Activated naive CD8-positive, alpha-beta T cell treated with anti-CD3 and anti-CD28 coated beads, Interleukin-2, amount 50 U/mL, for 24 hours (primary cell): ENCODE data around the gene DNAJC7.
A peak's percentile ranks its signal among the peaks of the same experiment; 100 is the strongest.

Source experiments
- ATAC-seq: fragments of 150-1000 bp; cut with Tn5 transposase; one replicate; pipeline ENCODE4 v1.10.0; 2021
- DNase-seq: peaks from one replicate; pipeline ENCODE4 v3.0.0; 2021
- H3K27ac Mint-ChIP-seq: one replicate; pipeline ENCODE4 v1.8.0; 2021; ENCODE audit warnings: mild to moderate bottlenecking, mixed read lengths
- H3K27me3 Mint-ChIP-seq: one replicate; pipeline ENCODE4 v1.8.0; 2021; ENCODE audit warnings: mixed read lengths
- H3K36me3 Mint-ChIP-seq: one replicate; pipeline ENCODE4 v1.8.0; 2021; ENCODE audit warnings: low read depth, mixed read lengths
- H3K4me1 Mint-ChIP-seq: one replicate; pipeline ENCODE4 v1.8.0; 2021; ENCODE audit warnings: mixed read lengths
- H3K4me3 Mint-ChIP-seq: one replicate; pipeline ENCODE4 v1.8.0; 2021; ENCODE audit warnings: mild to moderate bottlenecking, moderate library complexity, mixed read lengths
- H3K9me3 Mint-ChIP-seq: one replicate; pipeline ENCODE4 v1.8.0; 2021; ENCODE audit warnings: mixed read lengths

DNAJC7 gene

DNA sequence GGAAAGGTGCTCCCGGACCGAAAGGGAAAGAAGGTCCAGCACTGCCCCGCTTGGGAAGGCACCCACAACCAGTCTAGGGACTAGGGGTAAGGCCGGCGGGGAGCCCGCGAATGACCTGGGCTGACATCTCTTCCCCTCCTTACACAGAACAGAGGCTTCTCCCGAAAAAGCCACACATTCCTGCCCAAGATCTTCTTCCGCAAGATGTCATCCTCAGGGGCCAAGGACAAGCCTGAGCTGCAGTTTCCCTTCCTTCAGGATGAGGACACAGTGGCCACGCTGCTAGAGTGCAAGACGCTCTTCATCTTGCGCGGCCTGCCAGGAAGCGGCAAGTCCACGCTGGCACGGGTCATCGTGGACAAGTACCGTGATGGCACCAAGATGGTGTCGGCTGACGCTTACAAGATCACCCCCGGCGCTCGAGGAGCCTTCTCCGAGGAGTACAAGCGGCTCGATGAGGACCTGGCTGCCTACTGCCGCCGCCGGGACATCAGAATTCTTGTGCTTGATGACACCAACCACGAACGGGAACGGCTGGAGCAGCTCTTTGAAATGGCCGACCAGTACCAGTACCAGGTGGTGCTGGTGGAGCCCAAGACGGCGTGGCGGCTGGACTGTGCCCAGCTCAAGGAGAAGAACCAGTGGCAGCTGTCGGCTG, 49.2 kb downstream of the DNAJC7 start:
- Mint-ChIP-seq H3K27me3 (no peaks in the 10 kb centered on the region), H3K27ac (peak overlapping the region; percentile 83), H3K4me1 (peaks cover 34% of the 10 kb centered on the region), H3K4me3 (peak overlapping the region; percentile 82), H3K9me3 (no peaks in the 10 kb centered on the region), H3K36me3 (peaks cover 24% of the 10 kb centered on the region)
- no peak for ATAC-seq
- DNase-seq: no peak

DNA sequence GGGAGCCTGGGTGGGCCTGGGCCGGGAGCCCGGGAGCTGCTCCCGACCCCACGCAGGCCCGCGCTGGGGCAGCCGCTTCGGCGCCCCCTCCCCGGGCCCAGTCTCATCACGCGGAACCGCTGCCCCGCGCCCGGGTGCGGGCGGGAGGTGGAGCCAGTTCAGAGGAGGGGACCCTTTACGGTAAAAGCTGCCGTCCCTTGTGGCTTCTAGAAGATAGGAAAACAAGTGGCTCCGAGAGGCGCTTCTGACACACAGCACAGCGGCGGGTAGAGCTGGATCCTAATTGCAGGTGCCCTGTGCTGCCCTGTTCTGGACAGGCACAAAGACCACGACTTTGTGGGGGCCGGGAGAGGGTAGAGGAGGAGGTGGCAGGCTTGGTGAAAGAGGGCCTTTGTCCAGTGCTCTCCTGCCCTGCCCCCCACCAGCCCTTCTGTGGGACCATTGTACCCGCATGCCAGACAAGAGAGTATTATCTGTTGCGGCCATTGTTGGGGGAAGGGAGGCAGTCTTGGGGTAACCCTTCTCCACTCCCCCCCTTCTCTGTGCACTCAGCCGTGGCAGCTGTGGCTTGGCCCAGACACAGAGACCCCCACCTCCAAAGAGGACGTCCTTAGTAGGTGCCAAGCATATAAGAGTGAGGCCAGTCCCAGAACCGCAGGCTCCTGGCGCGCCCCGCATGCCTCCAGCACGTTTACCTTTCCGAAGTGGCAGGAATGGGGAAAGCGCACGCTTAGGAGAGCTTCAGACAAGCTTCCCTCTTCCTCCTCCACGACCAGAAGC, 49.9 kb downstream of the DNAJC7 start:
- H3K4me1 Mint-ChIP-seq: peaks cover 32% of the 10 kb centered on the region
- peak overlapping the region; percentile 82 for H3K4me3 Mint-ChIP-seq
- DNase-seq: peak; percentile 35
- no peaks in the 10 kb centered on the region for H3K27me3 Mint-ChIP-seq
- peak; percentile 0 for ATAC-seq
- no peaks in the 10 kb centered on the region for H3K9me3 Mint-ChIP-seq
- peaks cover 19% of the 10 kb centered on the region for H3K36me3 Mint-ChIP-seq
- peak overlapping the region; percentile 83 for H3K27ac Mint-ChIP-seq

DNA sequence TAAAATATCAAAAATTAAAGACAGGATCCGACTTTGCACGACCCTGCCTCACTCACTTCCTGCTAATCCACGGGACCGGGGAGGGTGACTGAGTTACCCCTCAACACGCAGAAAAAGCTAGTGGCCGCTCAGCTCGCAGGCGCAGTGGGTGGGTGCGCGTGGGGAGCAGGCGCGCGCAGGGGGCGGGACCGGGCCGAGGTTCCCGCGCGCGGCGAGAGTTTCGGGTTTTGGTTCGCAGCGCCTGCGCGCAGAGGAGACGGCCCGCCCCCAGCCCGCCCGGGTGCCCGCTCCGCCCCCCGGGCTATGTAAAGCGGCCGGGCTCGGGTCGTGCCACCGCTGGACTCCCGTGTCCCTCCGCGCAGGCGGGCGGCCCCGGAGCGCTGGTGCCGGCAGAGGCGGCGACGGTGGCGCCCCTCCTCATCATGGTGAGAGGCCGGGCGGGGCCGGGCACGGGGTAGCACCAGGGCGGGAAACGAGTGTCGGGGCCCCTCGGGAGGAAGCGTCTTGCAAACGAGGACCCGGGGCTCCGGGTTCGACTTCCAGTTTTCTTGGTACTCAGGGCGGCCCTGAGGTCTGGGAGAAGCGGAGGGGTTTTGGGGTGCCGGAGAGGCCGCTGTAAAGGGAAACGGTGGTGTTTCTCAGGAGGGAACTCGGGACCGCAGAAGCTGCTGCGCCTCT, 50.6 kb downstream of the DNAJC7 start, which contains the start of gene CNP:
CNP (plus strand) TSS at position 333 of the 678 bp plus-strand sequence; CDS start at position 423, 90 bp downstream.
- peak; percentile 77 for ATAC-seq

DNA sequence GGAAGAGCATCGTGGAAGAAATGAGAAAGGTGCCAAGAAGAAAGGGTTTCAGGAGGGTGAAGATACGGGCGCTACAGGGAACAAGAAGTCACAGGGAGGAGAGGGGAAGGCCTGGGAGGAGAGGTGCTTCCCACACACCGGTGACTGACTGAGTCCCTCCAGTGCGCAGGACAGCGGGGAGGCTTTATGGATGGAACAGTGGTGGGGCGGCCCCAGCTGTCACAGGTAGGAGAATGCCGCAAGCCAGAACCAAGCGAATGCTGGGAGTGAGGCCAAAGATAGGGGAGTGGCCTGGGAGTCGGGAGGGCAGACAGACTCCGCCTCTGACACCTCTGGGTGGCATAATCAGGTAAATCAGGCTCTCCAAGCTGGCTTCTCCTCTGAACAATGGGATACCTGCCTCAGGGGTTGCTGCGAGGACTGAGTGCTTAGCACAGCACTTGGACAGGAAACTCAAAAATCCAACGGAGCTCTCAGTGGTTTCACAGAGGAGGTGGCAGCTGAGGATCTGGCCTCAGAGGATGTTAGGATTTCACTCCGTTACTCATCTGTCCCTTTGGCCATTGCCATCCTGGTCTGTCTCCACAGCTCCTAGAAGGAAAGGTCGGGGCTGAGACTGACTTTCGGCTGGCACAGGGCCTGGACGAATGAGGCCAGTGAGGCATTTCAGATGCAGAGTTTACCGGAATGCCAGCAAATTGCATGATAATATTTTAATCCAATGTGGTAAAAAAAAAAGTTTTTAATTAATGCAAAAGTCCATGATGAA, 51.4 kb downstream of the DNAJC7 start:
- peak; percentile 71 for DNase-seq
- peaks cover 13% of the 10 kb centered on the region for H3K36me3 Mint-ChIP-seq
- H3K27me3 Mint-ChIP-seq: no peaks in the 10 kb centered on the region
- ATAC-seq: peak; percentile 81
- H3K9me3 Mint-ChIP-seq: no peaks in the 10 kb centered on the region
- H3K4me3 Mint-ChIP-seq: peak overlapping the region; percentile 82
- H3K27ac Mint-ChIP-seq: peak overlapping the region; percentile 61
- H3K4me1 Mint-ChIP-seq: peaks cover 29% of the 10 kb centered on the region

More for the DNA sequence above, 50.6 kb downstream of the DNAJC7 start, which contains the start of gene CNP:
- Mint-ChIP-seq H3K27me3 (no peaks in the 10 kb centered on the region), H3K9me3 (no peaks in the 10 kb centered on the region), H3K36me3 (peaks cover 16% of the 10 kb centered on the region), H3K27ac (peak within 1 kb of the TSS; percentile 83), H3K4me1 (peaks cover 32% of the 10 kb centered on the region), H3K4me3 (peak within 1 kb of the TSS; percentile 82)
- DNase-seq: peak; percentile 93

DNA sequence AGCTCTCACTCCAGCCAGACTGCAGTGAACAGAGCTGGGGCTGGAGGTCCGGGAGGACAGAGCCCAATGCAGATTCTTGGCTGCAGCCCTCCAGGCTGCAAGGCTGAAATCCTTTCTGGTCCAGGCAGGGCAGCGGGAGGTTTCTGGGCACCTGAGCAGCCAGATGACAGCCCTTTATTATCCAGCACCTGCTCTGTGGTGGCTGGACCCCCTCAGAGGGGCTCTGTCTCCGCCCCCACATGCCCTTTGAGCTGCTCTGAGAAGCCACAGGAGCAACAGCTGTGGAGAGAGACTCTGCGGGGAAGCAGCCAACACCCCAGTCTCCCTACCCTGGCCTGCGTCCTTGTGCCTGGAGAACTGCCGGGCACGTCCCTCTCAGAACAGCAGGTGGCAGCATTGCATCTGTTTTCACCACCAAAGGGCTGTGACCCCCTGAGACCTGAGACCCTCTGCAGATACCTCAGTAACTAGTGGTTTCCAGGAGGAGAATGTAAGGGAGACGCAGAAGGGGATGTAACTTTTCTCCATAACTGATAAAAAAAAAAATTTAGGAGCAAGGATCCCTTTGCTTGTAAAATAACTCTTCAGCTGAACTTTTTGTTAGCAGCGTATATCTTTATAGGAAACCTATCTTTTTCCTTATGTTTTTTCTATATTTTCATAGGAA, 54.3 kb downstream of the DNAJC7 start:
- Mint-ChIP-seq H3K27ac (no peak overlapping the region), H3K27me3 (no peaks in the 10 kb centered on the region), H3K9me3 (no peaks in the 10 kb centered on the region), H3K4me3 (no peak overlapping the region), H3K4me1 (peaks cover 17% of the 10 kb centered on the region), H3K36me3 (peaks cover 2% of the 10 kb centered on the region)
- DNase-seq: peak; percentile 79
- ATAC-seq: peak; percentile 25

DNA sequence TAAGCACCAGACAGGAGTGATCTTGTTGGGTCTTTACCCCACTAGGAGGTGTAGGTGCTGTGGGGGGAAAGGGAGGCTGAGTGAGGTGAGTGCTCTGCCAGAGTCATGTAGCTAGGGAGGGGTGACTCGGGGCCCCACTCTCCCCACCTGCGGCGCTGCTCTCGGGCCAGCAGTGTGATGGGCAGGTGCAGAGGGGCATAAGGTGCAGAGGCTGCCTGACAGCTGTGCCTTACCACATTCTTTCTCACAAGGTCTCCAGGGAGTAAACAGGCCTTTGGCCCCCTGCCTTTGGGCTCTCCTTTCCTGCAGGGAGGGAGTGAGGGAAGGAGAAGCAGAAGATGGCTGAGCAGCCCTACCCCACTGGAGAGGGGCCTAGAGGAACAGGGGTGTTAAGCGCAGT, 55.1 kb downstream of the DNAJC7 start:
- H3K36me3 Mint-ChIP-seq: no peaks in the 10 kb centered on the region
- H3K27ac Mint-ChIP-seq: no peak overlapping the region
- ATAC-seq (no peak), DNase-seq (no peak)
- peaks cover 14% of the 10 kb centered on the region for H3K4me1 Mint-ChIP-seq
- H3K4me3 Mint-ChIP-seq: no peak overlapping the region
- H3K9me3 Mint-ChIP-seq: no peaks in the 10 kb centered on the region
- no peaks in the 10 kb centered on the region for H3K27me3 Mint-ChIP-seq

DNA sequence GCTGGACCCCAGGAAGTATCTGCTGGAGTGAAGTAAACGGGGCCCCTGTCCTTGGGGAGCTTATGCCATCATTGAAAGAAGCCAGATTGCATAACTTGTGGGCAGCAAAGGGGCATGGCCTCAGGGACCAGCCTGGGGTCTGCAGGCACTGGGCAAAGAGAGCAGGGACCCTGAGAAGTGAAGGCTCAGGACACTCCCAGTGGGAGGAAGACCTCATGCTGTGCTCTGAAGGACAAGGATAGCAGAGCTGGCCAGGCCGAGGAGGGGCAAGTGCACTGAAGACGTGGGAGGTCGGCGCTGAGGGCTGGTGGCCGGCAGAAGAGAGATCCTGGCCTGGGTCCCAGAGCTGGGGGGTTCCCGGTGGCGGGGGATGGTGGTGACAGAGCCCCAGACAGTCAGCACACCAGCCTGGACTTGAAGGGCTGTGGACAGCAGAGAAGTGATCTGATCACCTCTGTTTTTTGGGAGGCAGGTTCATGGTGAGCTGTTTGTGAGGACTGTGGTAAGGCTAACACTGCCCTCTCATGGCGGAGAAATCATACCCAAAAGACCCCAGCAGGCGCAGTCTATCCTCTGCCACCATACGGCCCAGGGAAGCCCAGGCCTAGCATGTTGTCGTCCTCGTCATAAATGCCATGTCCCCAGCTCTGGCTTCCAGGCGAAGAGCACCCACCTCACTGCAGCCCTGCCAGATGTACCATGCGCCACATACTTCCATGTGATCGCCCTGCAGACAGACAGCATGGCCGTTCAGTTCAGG, 57.7 kb downstream of the DNAJC7 start:
- Mint-ChIP-seq H3K27me3 (no peaks in the 10 kb centered on the region), H3K4me1 (no peaks in the 10 kb centered on the region), H3K4me3 (no peak overlapping the region), H3K9me3 (no peaks in the 10 kb centered on the region), H3K27ac (no peak overlapping the region), H3K36me3 (no peaks in the 10 kb centered on the region)
- ATAC-seq (no peak), DNase-seq (no peak)

DNA sequence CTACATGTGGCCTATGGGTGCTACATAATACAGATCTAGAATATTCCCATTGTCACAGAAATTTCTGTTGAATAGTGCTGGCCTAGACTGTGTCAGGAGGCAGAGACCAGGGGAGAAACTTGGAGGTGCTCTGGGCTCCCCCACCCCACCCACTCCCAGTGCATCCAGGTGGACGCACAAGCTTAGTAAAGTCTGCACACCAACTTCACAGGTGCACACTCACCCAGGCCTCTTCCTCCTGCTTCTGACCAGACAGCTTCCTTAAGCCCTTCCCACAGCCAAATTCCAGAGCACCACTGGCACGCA, 58.3 kb downstream of the DNAJC7 start:
- ATAC-seq (no peak), DNase-seq (no peak)
- Mint-ChIP-seq H3K27ac (no peak overlapping the region), H3K4me1 (no peaks in the 10 kb centered on the region), H3K4me3 (no peak overlapping the region), H3K27me3 (no peaks in the 10 kb centered on the region), H3K36me3 (no peaks in the 10 kb centered on the region), H3K9me3 (no peaks in the 10 kb centered on the region)

DNA sequence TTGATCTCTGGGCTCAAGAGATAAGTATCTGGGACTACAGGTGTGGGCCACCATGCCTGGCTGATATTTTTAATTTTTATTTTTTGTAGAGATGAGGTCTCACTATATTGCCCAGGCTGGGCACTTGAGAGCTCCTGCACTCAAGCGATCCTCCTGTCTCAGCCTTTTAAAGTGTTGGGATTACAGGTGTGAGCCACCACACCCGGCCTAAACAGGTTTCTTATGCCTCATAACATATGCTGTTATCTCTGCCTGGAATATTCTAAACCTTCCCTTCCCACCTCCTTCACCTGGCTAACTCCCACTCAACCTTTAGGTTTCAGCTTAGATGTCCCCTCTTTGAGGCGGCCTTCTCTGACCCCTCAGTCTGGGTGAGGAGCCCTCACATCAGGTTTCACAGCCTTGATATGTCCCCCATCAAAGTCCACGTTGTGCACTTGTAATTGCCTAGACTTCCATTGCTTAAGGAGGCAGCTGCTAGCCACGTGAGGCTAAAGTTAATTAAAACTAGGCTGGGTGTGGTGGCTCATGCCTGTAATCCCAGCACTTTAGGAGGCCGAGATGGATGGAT, 59.3 kb downstream of the DNAJC7 start:
- no peak overlapping the region for H3K27ac Mint-ChIP-seq
- no peak overlapping the region for H3K4me3 Mint-ChIP-seq
- DNase-seq (no peak), ATAC-seq (no peak)
- H3K4me1 Mint-ChIP-seq: no peaks in the 10 kb centered on the region
- no peaks in the 10 kb centered on the region for H3K9me3 Mint-ChIP-seq
- H3K27me3 Mint-ChIP-seq: no peaks in the 10 kb centered on the region
- H3K36me3 Mint-ChIP-seq: no peaks in the 10 kb centered on the region

DNA sequence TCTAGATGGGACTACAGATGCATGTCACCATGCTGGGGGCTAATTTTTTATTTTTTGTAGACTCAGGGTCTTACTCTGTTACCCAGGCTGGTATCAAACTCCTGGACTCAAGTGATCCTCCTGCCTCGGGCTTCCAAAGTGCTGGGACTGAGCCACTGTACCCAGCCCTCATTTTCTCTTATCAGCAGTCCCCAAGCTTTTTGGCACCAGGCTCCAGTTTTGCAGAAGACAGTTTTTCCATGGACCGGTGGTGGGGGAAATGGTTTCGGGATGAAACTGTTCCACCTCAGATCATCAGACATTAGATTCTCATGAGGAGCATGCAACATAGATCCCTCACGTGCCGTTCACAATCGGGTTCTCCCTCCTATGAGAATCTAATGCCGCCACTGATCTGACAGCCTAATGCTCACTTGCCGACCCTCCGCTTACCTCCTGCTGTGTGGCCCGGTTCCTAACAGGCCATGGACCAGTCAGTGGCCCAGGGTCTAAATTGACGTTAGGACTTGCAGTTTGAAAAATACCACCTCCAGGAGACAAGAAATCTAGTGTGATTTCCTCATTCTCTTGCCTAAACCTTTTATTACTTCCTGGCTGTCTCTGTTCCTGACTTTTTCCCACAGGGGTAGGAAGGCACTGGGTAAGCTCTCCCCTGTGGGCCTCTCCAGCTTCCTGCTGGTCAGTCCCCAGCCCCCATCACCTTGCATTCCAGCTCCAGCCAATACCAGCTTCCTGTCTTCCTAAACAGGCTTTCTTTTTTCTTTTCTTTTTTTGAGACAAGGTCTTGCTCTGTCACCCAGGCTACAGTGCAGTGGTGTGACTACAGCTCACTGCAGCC, 60.0 kb downstream of the DNAJC7 start:
- DNase-seq: no peak

DNA sequence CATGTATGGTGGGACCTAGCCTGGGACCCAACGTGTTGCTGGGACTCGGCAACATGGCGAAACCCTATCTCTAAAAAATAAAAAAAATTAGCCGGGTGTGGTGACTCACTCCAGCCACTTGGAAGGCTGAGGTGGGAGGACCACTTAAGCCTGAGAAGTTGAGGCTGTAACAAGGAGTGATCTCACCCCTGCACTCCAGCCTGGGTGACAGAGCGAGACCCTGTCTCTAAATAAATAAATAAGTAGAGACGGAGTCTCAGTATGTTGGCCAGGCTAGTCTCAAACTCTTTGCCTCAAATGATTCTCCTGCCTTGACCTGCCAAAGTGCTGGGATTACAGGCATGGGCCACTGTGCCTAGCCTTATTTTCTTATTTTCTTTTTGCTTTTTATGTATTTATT, 60.7 kb downstream of the DNAJC7 start:
- no peak for ATAC-seq
- no peaks in the 10 kb centered on the region for H3K36me3 Mint-ChIP-seq
- no peak overlapping the region for H3K27ac Mint-ChIP-seq
- no peaks in the 10 kb centered on the region for H3K4me1 Mint-ChIP-seq
- no peaks in the 10 kb centered on the region for H3K9me3 Mint-ChIP-seq
- H3K4me3 Mint-ChIP-seq: no peak overlapping the region
- no peaks in the 10 kb centered on the region for H3K27me3 Mint-ChIP-seq
- no peak for DNase-seq

More for the DNA sequence above, 60.0 kb downstream of the DNAJC7 start:
- H3K27me3 Mint-ChIP-seq: no peaks in the 10 kb centered on the region
- no peaks in the 10 kb centered on the region for H3K9me3 Mint-ChIP-seq
- no peak overlapping the region for H3K27ac Mint-ChIP-seq
- no peak overlapping the region for H3K4me3 Mint-ChIP-seq
- H3K36me3 Mint-ChIP-seq: no peaks in the 10 kb centered on the region
- H3K4me1 Mint-ChIP-seq: no peaks in the 10 kb centered on the region
- ATAC-seq: no peak

DNA sequence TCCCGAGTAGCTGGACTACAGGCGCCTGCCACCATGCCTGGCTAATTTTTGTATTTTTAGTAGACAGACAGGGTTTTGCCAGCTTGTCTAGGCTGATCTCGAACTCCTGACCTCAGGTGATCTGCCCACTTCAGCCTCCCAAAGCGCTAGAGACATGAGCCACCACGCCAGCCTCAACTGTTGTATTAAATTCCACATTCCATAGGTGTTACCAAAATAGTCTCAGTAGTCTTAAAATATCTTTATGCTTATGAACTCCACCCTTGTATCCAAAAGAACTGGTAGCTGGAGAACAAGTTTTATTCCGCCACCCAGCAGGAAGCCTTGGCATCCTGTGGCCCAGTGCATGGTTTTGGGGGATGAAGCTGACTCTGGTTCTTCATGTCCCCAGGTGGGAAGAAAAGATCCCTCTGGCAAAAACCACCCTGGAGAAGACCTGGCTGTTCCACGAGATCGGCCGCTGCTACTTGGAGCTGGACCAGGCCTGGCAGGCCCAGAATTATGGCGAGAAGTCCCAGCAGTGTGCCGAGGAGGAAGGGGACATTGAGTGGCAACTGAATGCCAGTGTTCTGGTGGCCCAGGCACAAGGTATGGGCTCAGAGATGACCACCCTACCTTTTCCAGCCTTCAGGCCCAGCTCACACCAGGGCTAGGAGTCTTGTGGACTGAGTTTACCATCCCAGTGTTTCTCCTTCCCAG, 68.3 kb downstream of the DNAJC7 start:
- no peak overlapping the region for H3K4me3 Mint-ChIP-seq
- no peaks in the 10 kb centered on the region for H3K27me3 Mint-ChIP-seq
- H3K4me1 Mint-ChIP-seq: no peaks in the 10 kb centered on the region
- ATAC-seq (no peak), DNase-seq (no peak)
- no peaks in the 10 kb centered on the region for H3K36me3 Mint-ChIP-seq
- H3K9me3 Mint-ChIP-seq: no peaks in the 10 kb centered on the region
- H3K27ac Mint-ChIP-seq: no peak overlapping the region
